GM18867 (cell line): ENCODE measurements around the gene PPAT.

Experiments
- ATAC-seq: cut with Tn5 transposase; IDR thresholded peaks from one replicate; pipeline ENCODE4 v1.9.1; 2021; ENCODE audit warnings: mild to moderate bottlenecking, moderate library complexity; ENCODE audit not compliant: unreplicated experiment

Gene PPAT

GRCh38 chr4:56434599-56435139 lies 746 bp downstream of the PPAT start:
- ATAC-seq: peak; percentile 16

GRCh38 chr4:56433280-56433679 lies 2.1 kb downstream of the PPAT start:
- ATAC-seq: no peak

- ATAC-seq: no peak
Measured at GRCh38 chr4:56430203-56430602, 5.2 kb downstream of the PPAT start.

- no peak for ATAC-seq
Measured at GRCh38 chr4:56427179-56427578, 8.2 kb downstream of the PPAT start.

GRCh38 chr4:56426273-56426672 lies 9.1 kb downstream of the PPAT start:
- peak; percentile 89 for ATAC-seq

GRCh38 chr4:56425518-56425917 lies 9.9 kb downstream of the PPAT start:
- no peak for ATAC-seq

- no peak for ATAC-seq
Measured at GRCh38 chr4:56424697-56425514, 10.5 kb downstream of the PPAT start.

GRCh38 chr4:56424176-56424575 lies 11.2 kb downstream of the PPAT start:
- no peak for ATAC-seq

GRCh38 chr4:56417396-56417795 lies 18.0 kb downstream of the PPAT start:
- ATAC-seq: no peak

GRCh38 chr4:56416349-56416748 lies 19.1 kb downstream of the PPAT start:
- no peak for ATAC-seq

- ATAC-seq: no peak
Measured at GRCh38 chr4:56414135-56414670, 21.2 kb downstream of the PPAT start.

GRCh38 chr4:56410247-56411062 lies 25.0 kb downstream of the PPAT start:
- ATAC-seq: no peak

GRCh38 chr4:56409511-56410090 lies 25.8 kb downstream of the PPAT start:
- ATAC-seq: no peak

- no peak for ATAC-seq
Measured at GRCh38 chr4:56408978-56409377, 26.4 kb downstream of the PPAT start.

GRCh38 chr4:56406151-56406550 lies 29.3 kb downstream of the PPAT start:
- no peak for ATAC-seq

- ATAC-seq: no peak
Measured at GRCh38 chr4:56405016-56405415, 30.4 kb downstream of the PPAT start.

GRCh38 chr4:56400560-56400959 lies 34.9 kb downstream of the PPAT start:
- ATAC-seq: no peak

GRCh38 chr4:56391270-56391669 lies 44.1 kb downstream of the PPAT start:
- no peak for ATAC-seq

GRCh38 chr4:56389558-56389957 lies 45.9 kb downstream of the PPAT start:
- no peak for ATAC-seq

- ATAC-seq: no peak
Measured at GRCh38 chr4:56388306-56388705, 47.1 kb downstream of the PPAT start.
